ENCODE data around the gene GGTA1. TPM values are rescaled to one million over a fixed set of nuclear protein-coding genes. Genes with fewer than 3 reads are reported as not detected.
"Not testable (repeated sequence)": the region's sequence is repeated elsewhere in the genome, so short reads cannot be mapped to it uniquely, and the experiment has no call there.

GGTA1 gene
- total and polyA plus RNA-seq, 2 experiments from 2014 or later = 0.16 TPM; not detected in 1

- Mint-ChIP-seq H3K36me3 (ENCODE audit: low read depth) (peaks cover 12% of the 10 kb centered on the region), H3K4me1 (no peaks in the 10 kb centered on the region), H3K4me3 (no peak overlapping the region), H3K27ac (no peak overlapping the region), H3K27me3 (ENCODE audit: insufficient read depth, low read depth, poor library complexity) (no peaks in the 10 kb centered on the region), H3K9me3 (peaks cover 43% of the 10 kb centered on the region)
- no peak for DNase-seq (ENCODE audit: low spot score)
- Histone ChIP-seq H3K27me3 (ENCODE audit: insufficient read depth) (no peaks in the 10 kb centered on the region), H3K4me3 (no peak overlapping the region), H3K4me2 (no peak overlapping the region), H4K20me1 (replicated peaks; ENCODE audit: insufficient read depth) (no peaks in the 10 kb centered on the region; the same call in 1 of the 2 replicates), H3K79me2 (replicated peaks; ENCODE audit: insufficient read depth) (no peaks in the 10 kb centered on the region), H3K27ac (ENCODE audit: low read depth) (no peak overlapping the region), H3K4me1 (ENCODE audit: insufficient read depth) (no peaks in the 10 kb centered on the region), H3F3A (replicated peaks; ENCODE audit: low read depth) (no peaks in the 10 kb centered on the region), H3K9me2 (ENCODE audit: insufficient read depth) (no peaks in the 10 kb centered on the region; the same call in 1 of the 2 replicates), H2AFZ (no peak overlapping the region), H3K36me3 (ENCODE audit: insufficient read depth) (peaks cover 5% of the 10 kb centered on the region; the same call in 1 of the 2 replicates)
- no peak for TF ChIP-seq ETS1 (IDR thresholded peaks at IDR 0.05)
- no peak for TF ChIP-seq POLR2AphosphoS5 (IDR thresholded peaks at IDR 0.05; ENCODE audit: low read depth)
- no peak for TF ChIP-seq ZNF462 (CRISPR knock-in tag; IDR thresholded peaks at IDR 0.05)
- no peak for TF ChIP-seq CTCF (conservative IDR thresholded peaks at IDR 0.05; ENCODE audit: low read depth in 2 of 2)
- TF ChIP-seq STAT1 (IDR thresholded peaks at IDR 0.05; ENCODE audit: unreplicated experiment) = no peak
- no peak for TF ChIP-seq NANOG (IDR thresholded peaks at IDR 0.05; ENCODE audit: borderline replicate concordance)
- TF ChIP-seq CREB1 (CRISPR knock-in tag; IDR thresholded peaks at IDR 0.05; ENCODE audit: low read depth) = no peak
- TF ChIP-seq JUNB (IDR thresholded peaks at IDR 0.05; ENCODE audit: unreplicated experiment) = no peak
- no peak for TF ChIP-seq ZNF331 (CRISPR knock-in tag; IDR thresholded peaks at IDR 0.05; ENCODE audit: low read depth)
- no peak for TF ChIP-seq EZH2phosphoT487 (IDR thresholded peaks at IDR 0.05; ENCODE audit: unreplicated experiment)
- ATAC-seq = no peak
These were observed 19.0 kb upstream of the GGTA1 start for GRCh38 chr9:121518634-121519033.

GRCh38 chr9:121513166-121513565, 13.5 kb upstream of the GGTA1 start:
- not testable (repeated sequence) for H3K9me2 ChIP-seq (ENCODE audit: insufficient read depth); ATAC-seq; DNase-seq (ENCODE audit: low spot score); H3K27me3 ChIP-seq (ENCODE audit: insufficient read depth); H3K27ac Mint-ChIP-seq; H3K4me1 Mint-ChIP-seq; H4K20me1 ChIP-seq (replicated peaks; ENCODE audit: insufficient read depth); H3K79me2 ChIP-seq (replicated peaks; ENCODE audit: insufficient read depth); H3K27me3 Mint-ChIP-seq (ENCODE audit: insufficient read depth, low read depth, poor library complexity); H3K36me3 Mint-ChIP-seq (ENCODE audit: low read depth); H3F3A ChIP-seq (replicated peaks; ENCODE audit: low read depth); H2AFZ ChIP-seq; H3K4me3 ChIP-seq; H3K27ac ChIP-seq (ENCODE audit: low read depth); H3K4me2 ChIP-seq; H3K36me3 ChIP-seq (ENCODE audit: insufficient read depth); H3K4me3 Mint-ChIP-seq; H3K4me1 ChIP-seq (ENCODE audit: insufficient read depth)
- peaks cover 17% of the 10 kb centered on the region for H3K9me3 Mint-ChIP-seq

Data from GM23338 (cell line).